Brain pericyte (primary cell): ENCODE data around the gene SLC35E3.
"Not testable (repeated sequence)": the region's sequence is repeated elsewhere in the genome, so short reads cannot be mapped to it uniquely, and the experiment has no call there.

ENCODE experiments used
- DNase-seq: peaks from one replicate; pipeline ENCODE4 v3.0.0-alpha.2; 2012; ENCODE audit warnings: low read depth, low spot score

SLC35E3 gene

DNA sequence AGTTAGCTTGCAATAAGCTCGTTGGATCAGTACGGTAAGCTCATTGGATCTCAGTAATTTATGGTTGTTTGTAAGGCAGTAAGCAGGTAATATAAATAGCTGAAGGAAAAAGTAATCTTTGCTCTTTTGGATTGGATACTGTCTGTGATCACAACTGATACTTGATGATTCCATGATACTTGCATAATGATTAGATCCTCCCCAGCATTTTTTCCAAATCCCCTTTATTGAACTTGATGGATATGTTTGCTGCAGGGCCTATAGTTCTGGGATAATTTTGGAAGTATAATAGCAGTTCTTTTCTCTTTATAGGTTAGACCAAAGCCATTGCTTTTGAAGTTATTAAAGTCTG is 67.2 kb downstream of the SLC35E3 start:
- no peak for DNase-seq

DNA sequence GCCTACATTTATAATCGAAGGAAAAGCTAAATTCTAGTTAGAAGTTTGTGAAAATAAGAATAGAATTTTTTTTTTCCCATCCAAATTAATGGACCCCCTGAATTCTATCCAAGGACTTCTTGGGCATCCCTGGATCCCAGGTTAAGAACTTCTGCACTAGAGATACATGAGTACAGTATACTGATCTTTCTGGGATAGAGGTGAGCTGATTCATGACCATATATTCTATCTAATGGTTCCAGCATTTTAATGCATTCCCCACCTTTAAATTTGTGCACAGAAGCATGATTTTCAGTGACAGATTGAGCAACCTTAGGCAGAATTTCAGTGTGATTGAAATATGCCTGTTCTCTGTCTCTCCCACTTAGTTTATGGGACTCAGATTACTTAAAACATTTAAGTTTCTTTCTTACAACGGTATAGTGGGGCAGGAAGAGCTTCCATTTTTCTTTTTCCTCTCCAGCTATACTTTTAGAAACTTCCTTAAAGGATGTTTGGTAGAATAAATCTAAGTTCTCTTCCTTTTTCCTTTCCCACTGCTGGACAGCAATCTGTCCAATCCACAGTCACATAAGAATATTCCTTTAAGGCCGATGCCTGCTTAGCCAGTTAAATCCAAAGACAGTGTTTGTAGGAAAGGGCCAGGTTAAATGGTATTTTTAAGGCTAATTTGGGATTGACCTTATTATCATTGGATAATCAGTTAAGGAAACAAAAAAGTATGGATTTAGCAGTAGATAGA is 68.7 kb downstream of the SLC35E3 start:
- DNase-seq: no peak

DNA sequence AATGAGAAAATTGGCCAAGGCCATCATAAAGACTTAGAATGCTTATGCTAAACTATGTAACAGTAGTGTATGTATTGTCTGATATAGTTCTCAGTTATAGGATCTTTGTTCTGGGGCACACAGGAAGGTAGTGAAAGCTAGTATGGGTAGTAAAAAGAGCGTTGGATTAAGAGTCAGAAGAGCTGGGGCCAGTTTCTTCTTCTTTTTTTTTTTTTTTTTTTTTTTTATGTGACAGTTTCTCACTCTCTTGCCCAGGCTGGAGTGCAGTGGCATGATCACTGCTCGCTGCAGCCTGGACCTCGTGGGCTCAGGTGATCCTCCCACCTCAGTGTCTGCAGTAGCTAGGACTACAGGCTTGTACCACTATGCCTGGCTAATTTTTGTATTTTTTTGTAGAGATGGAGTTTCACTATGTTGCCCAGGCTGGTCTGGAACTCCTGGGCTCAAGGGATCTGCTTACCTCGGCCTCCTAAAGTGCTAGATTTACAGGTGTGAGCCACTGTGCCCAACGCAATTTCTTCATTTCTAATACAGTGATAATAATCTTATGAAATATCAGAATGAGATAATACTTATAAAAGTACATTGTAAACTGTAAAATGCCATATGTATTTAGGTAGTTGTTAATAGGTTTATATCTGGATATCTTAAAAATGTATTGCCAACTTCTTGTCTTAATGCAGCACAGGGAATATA is 69.4 kb downstream of the SLC35E3 start:
- DNase-seq: no peak

DNA sequence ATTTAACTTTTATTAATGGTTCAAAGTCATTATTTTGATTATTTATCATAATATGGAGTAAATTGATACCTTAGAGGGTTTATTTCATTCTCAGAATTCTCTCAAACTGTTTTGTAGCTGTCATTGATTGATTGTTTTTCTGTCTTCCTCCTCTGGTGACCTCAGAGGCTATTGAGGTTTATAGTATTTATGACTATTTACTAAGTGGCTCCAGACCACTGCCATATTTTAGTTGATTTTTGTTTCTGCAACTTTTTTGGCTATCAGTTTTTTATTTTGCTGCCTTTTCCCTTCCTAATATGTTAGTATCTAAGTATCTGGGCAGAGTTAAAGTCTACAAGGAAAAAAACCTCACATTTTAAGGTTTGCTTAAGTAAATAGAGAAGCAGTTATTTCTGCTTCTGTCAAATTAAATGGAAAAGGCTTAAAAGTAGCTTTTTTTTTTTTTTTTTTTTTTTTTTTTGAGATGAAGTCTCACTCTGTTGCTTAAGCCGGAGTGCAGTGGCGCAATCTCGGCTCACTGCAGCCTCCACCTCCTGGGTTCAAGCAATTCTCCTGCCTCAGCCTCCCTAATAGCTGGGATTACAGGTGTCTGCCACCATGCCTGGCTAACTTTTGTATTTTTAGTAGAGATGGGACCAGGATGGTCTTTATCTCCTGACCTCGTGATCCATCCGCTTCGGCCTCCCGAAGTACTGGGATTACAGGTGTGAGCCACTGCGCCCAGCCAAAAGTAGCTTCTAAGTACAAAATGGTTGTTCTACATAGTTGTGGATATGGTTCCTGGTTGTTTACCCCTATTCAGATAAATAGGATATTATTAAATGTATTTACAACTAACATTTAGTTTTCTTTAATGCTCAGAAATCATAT is 70.2 kb downstream of the SLC35E3 start:
- no peak for DNase-seq

DNA sequence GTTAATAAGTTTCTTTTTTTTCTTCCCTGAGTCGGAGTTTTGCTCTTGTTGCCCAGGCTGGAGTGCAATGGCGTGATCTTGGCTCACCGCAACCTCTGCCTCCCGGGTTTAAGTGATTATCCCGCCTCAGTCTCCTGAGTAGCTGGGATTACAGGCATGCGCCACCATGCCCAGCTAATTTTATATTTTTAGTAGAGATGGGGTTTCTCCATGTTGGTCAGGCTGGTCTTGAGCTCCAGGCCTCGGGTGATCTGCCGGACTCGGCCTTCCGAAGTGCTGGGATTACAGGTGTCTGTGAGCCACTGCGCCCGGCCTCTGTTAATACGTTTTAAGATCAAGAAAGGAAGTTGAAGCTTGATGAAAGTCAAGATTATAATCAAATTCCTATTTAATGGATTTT is 73.5 kb downstream of the SLC35E3 start:
- DNase-seq: not testable (repeated sequence)

GRCh38 chr12:68821357-68822188 is 75.6 kb downstream of the SLC35E3 start:
- no peak for DNase-seq

DNA sequence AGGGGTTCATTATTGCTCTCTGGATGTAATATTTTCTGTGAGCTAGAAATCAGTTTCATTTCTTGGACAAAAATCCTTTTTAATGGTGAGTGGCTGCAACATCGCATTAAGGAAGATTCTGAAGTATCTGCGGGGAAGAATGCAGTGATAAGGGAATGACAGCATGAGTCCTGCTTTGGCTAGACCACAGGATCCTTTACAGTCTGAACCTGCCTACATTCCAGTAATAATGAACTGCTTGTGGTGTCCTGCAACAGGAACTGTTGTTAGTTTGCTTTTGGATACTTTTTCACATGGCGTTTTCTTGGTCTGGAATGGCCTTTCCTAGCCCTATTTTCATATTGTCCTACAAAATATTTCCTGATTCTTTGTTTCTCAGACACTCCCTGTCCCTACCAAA is 77.7 kb downstream of the SLC35E3 start:
- DNase-seq: no peak

GRCh38 chr12:68824131-68824530 is 78.2 kb downstream of the SLC35E3 start:
- no peak for DNase-seq

GRCh38 chr12:68824597-68825250 is 78.7 kb downstream of the SLC35E3 start:
- DNase-seq: no peak

- DNase-seq: no peak
Measured at GRCh38 chr12:68825569-68826217, 79.7 kb downstream of the SLC35E3 start.

GRCh38 chr12:68827895-68828671 is 82.1 kb downstream of the SLC35E3 start:
- DNase-seq: no peak

- no peak for DNase-seq
Measured at GRCh38 chr12:68828672-68829068, 82.7 kb downstream of the SLC35E3 start.
